K562 (cell line): Measurements from ENCODE around the gene METAP1D. TPM values are rescaled to one million over a fixed set of nuclear protein-coding genes. Genes with fewer than 3 reads are reported as not detected.

ENCODE experiments used
- ATAC-seq: fragments of 200-7000 bp; cut with Tn5 transposase; 3 replicates; pipeline ENCODE4 v1.9.1; 2020; ENCODE audit warnings: moderate library complexity
- BruUV-seq: library from RNA; stranded (reverse); fragments of 400-500 nt; replicated peaks from 2 replicates; lab custom pipeline; 2021; lab: Mats Ljungman, UMichigan
- CTCF ChIA-PET: fragments of 300-600 bp; formaldehyde crosslinking; extraction: SDS; loops from one replicate; lab custom pipeline; 2021; ENCODE audit warnings: low intra/inter-chr PET ratio; lab: Yijun Ruan, JAX
- POLR2A ChIA-PET: fragments of 300-600, 350-650 bp; sonication (Branson Sonifier 250); formaldehyde crosslinking; extraction: SDS; loops from one replicate; lab custom pipeline; 2021; ENCODE audit warnings: antibody characterized with exemption, inconsistent platforms; lab: Yijun Ruan, JAX
- DNase-seq, 4 experiments: peaks; one replicate each; pipeline versions ENCODE4 v3.0.0 to v3.0.0-alpha.2; 2011 to 2018; ENCODE audit warnings: low spot score in 3 of 4, mixed read lengths in 3 of 4; ENCODE audit errors: extremely low read depth in 1 of 4
- FAIRE-seq: peaks from 2 replicates; lab custom pipeline; 2011; peaks lifted over from hg19 to GRCh38; lab: Jason Lieb, UNC
- H2AFZ ChIP-seq: 2 replicates; pipeline ENCODE4 v1.6.0; 2011; ENCODE audit warnings: low read depth, low read length, control low read depth, inconsistent platforms
- H3K27ac ChIP-seq: fragments of 200-600 bp; 3 replicates; pipeline ENCODE4 v1.8.0; 2011; ENCODE audit warnings: low read depth, mild to moderate bottlenecking, control low read depth, inconsistent platforms, low read length, moderate library complexity, mixed read lengths; ENCODE audit errors: extremely low read depth
- H3K27me3 ChIP-seq, 2 experiments: fragments of 300-600 bp in 1 of 2; 2 replicates in 1 of 2; 3 replicates in 1 of 2; pipeline versions ENCODE4 v1.6.0 to v1.8.0; 2011; ENCODE audit warnings: inconsistent platforms in 2 of 2, low read length in 2 of 2, mild to moderate bottlenecking in 1 of 2, mixed read lengths in 1 of 2, moderate library complexity in 1 of 2; ENCODE audit not compliant: control insufficient read depth in 2 of 2, insufficient read depth in 2 of 2
- H3K36me3 ChIP-seq: fragments of 300-600 bp; 3 replicates; pipeline ENCODE4 v1.8.0; 2011; ENCODE audit warnings: mild to moderate bottlenecking, low read length, inconsistent platforms; ENCODE audit not compliant: control insufficient read depth, insufficient read depth
- H3K4me1 ChIP-seq, 2 experiments: fragments of 200-600 bp in 1 of 2; replicated peaks in 1 of 2; 2 replicates in 1 of 2; 3 replicates in 1 of 2; pipeline versions ENCODE4 v1.5.1 to v1.8.0; 2011; ENCODE audit warnings: inconsistent platforms in 2 of 2, low read length in 2 of 2, mild to moderate bottlenecking in 1 of 2, mixed read lengths in 1 of 2, moderate library complexity in 1 of 2; ENCODE audit not compliant: control insufficient read depth in 2 of 2, insufficient read depth in 2 of 2
- H3K4me2 ChIP-seq: 2 replicates; pipeline ENCODE4 v1.6.1; 2011; ENCODE audit warnings: low read length, control low read depth, inconsistent platforms, mixed read lengths; ENCODE audit not compliant: insufficient read depth
- H3K4me3 ChIP-seq: fragments of 200-600 bp; sonication (generic), shearing (Covaris generic); 2 replicates; pipeline ENCODE4 v1.5.1; 2016; ENCODE audit warnings: control low read depth, inconsistent platforms
- H3K79me2 ChIP-seq: fragments of 200-600 bp; 3 replicates; pipeline ENCODE4 v1.8.0; 2011; ENCODE audit warnings: low read length, inconsistent platforms; ENCODE audit not compliant: control insufficient read depth, insufficient read depth
- H3K9ac ChIP-seq, 2 experiments: 2 replicates each; pipeline versions ENCODE4 v1.6.0 to v1.6.1; 2011; ENCODE audit warnings: low read depth in 2 of 2, low read length in 2 of 2, control low read depth in 1 of 2, inconsistent platforms in 1 of 2, mild to moderate bottlenecking in 1 of 2, mixed read lengths in 1 of 2; ENCODE audit not compliant: insufficient read depth in 1 of 2
- H3K9me1 ChIP-seq: one replicate; pipeline ENCODE4 v1.6.0; 2011; ENCODE audit warnings: inconsistent platforms, mild to moderate bottlenecking, low read length, moderate library complexity; ENCODE audit not compliant: control insufficient read depth, insufficient read depth
- H3K9me3 ChIP-seq: replicated peaks from 2 replicates; pipeline ENCODE4 v1.5.1; 2011; ENCODE audit warnings: low read depth, low read length, inconsistent platforms; ENCODE audit not compliant: control insufficient read depth, insufficient read depth
- H4K20me1 ChIP-seq: replicated peaks from 2 replicates; pipeline ENCODE4 v1.6.1; 2011; ENCODE audit warnings: low read length, inconsistent platforms, mixed read lengths; ENCODE audit not compliant: control insufficient read depth, insufficient read depth
- ARID4B ChIP-seq: sonication (generic); formaldehyde crosslinking; IDR thresholded peaks from 2 replicates; pipeline ENCODE4 v1.8.0; 2022; ENCODE audit warnings: mild to moderate bottlenecking, missing genetic modification reagents
- ATF6 ChIP-seq: sonication (generic); formaldehyde crosslinking; IDR thresholded peaks from 2 replicates; pipeline ENCODE4 v1.4.0; 2020; ENCODE audit warnings: mild to moderate bottlenecking, missing genetic modification reagents
- ETV6 ChIP-seq, 3 experiments: fragments of 150-350 bp in 1 of 3; sonication (generic) in 1 of 3; formaldehyde crosslinking in 1 of 3; IDR thresholded peaks; 2 replicates each; pipeline versions ENCODE4 v1.6.1 to v1.8.0; 2014 to 2022; ENCODE audit warnings: borderline replicate concordance in 2 of 3, low read depth in 2 of 3, antibody characterized with exemption in 1 of 3, low read length in 1 of 3, mild to moderate bottlenecking in 1 of 3, missing genetic modification reagents in 1 of 3
- HDAC2 ChIP-seq: fragments of 450-650 bp; IDR thresholded peaks from 2 replicates; pipeline ENCODE4 v1.6.1; 2016; ENCODE audit warnings: mild to moderate bottlenecking
- MCM5 ChIP-seq: fragments of 450-650 bp; IDR thresholded peaks from 2 replicates; pipeline ENCODE4 v1.6.1; 2016; ENCODE audit warnings: low read depth
- PRDM10 ChIP-seq: fragments of 450-650 bp; IDR thresholded peaks from 2 replicates; pipeline ENCODE4 v1.6.1; 2018; ENCODE audit not compliant: partially characterized antibody
- SIN3B ChIP-seq: fragments of 450-650 bp; IDR thresholded peaks from 2 replicates; pipeline ENCODE4 v1.6.1; 2017; ENCODE audit warnings: low read depth, mild to moderate bottlenecking, moderate library complexity
- TAF1 ChIP-seq: IDR thresholded peaks from 2 replicates; pipeline ENCODE4 v1.6.1; 2011; ENCODE audit warnings: mild to moderate bottlenecking, low read length, moderate library complexity; ENCODE audit not compliant: insufficient read depth, control insufficient read depth, severe bottlenecking; ENCODE audit errors: extremely low read depth
- ZFP36 ChIP-seq: fragments of 150-350 bp; IDR thresholded peaks from 2 replicates; pipeline ENCODE4 v1.6.1; 2018; ENCODE audit warnings: low read length, low read depth; ENCODE audit not compliant: partially characterized antibody
- WGBS: fragments of 100-300 bp; shearing (Covaris generic); methylation state at CpG from one replicate; pipeline ENCODE4 v1.1.6; 2016; ENCODE audit warnings: low coverage, mixed read lengths; ENCODE audit not compliant: insufficient coverage; ENCODE audit errors: missing lambda C conversion rate; 5-methylcytosine and 5-hydroxymethylcytosine counted together
- in situ Hi-C: fragments of 300-500 bp; cut with MboI; formaldehyde crosslinking; loops from 4 replicates; pipeline ENCODE4 v1.15.0; 2018; ENCODE audit warnings: inconsistent platforms, mixed read lengths
- intact Hi-C: fragments of 100-400 bp; cut with micrococcal nuclease; formaldehyde crosslinking; loops from 2 replicates; pipeline ENCODE4 v1.14.2; 2022
- polyA plus RNA-seq, 8 experiments: library from polyadenylated mRNA; depleted of rRNA in 4 of 8; stranded (reverse) in 5 of 8; unstranded in 3 of 8; fragments of >200 nt; fragmentation: Nextera tagmentation in 2 of 8; fragmentation: Illumina TruSeq in 1 of 8; extraction: Ambion mirVana in 2 of 8; extraction: Trizol in 1 of 8; gene quantifications; 2 replicates each; pipeline versions ENCODE4 v1.2.1 to v1.2.3, GENCODE V29; 2011 to 2014; ENCODE audit warnings: inconsistent platforms in 1 of 8, missing spikeins in 1 of 8
- total RNA-seq, 7 experiments: library from RNA; depleted of rRNA in 6 of 7; stranded (reverse); fragments of >200 nt in 6 of 7; fragmentation: Illumina TruSeq in 2 of 7; extraction: Trizol in 2 of 7; gene quantifications; 2 replicates each; pipeline versions ENCODE4 v1.2.1 to v1.2.3, GENCODE V29; 2011 to 2021; ENCODE audit warnings: low replicate concordance in 1 of 7

Gene METAP1D
- total and polyA plus RNA-seq, 9 of the 15 experiments (the other 6 are each of a cell fraction or from before 2014, with no cell fraction given): 8.0 to 23.4 (median 15.7) TPM

- no peak overlapping the region for H3K9ac ChIP-seq
- H3K36me3 ChIP-seq: no peaks in the 10 kb centered on the region
- no peak overlapping the region for H3K4me2 ChIP-seq
- 69% methylated on average over 3 of the region's 3 CpGs for WGBS
- ATAC-seq (no peak), FAIRE-seq (no peak), DNase-seq (no peak)
- in situ Hi-C loops (no loop called here), intact Hi-C loops (no loop called here)
- H3K9me1 ChIP-seq: no peaks in the 10 kb centered on the region
- H3K4me1 ChIP-seq: no peaks in the 10 kb centered on the region; a peak in 1 of 5 replicates
- no peaks in the 10 kb centered on the region for H3K79me2 ChIP-seq
- no peaks in the 10 kb centered on the region for H4K20me1 ChIP-seq
- POLR2A ChIA-PET: interaction anchor here (1.6 to 2.0 kb wide), 2 partner anchors 9 to 13 kb away, joined by 4 to 7 read pairs; partner anchors contain the start of gene DLX1
- CTCF ChIA-PET: no interaction called here
- no peak overlapping the region for H2AFZ ChIP-seq
- no peak overlapping the region for H3K4me3 ChIP-seq
- H3K9me3 ChIP-seq: no peaks in the 10 kb centered on the region
- H3K27me3 ChIP-seq: no peaks in the 10 kb centered on the region
- no peak overlapping the region for H3K27ac ChIP-seq
- no TSS peak for BruUV-seq
- no peak for TF ChIP-seq PRDM10
- no peak for TF ChIP-seq HDAC2
- no peak for TF ChIP-seq ARID4B
- TF ChIP-seq SIN3B: no peak
- no peak for TF ChIP-seq TAF1
- no peak for TF ChIP-seq MCM5
- no peak for TF ChIP-seq ZFP36
- no peak for TF ChIP-seq ETV6 (IDR thresholded peaks at IDR 0.05; ENCODE audit: borderline replicate concordance in 1 of 2, low read depth in 2 of 2, low read length in 1 of 2)
- TF ChIP-seq ETV6 (CRISPR knock-in tag; IDR thresholded peaks at IDR 0.05; ENCODE audit: borderline replicate concordance): no peak
- TF ChIP-seq ATF6 (CRISPR knock-in tag): no peak
Observed at GRCh38 chr2:172072303-172072702, 72.5 kb downstream of the METAP1D start.
